Progenitor cell of endocrine pancreas (in vitro differentiated cells): ENCODE data around the gene ANKRD34A. TPM values are rescaled to one million over a fixed set of nuclear protein-coding genes. Genes with fewer than 3 reads are reported as not detected.

ENCODE experiments used
- DNase-seq: peaks from one replicate; pipeline ENCODE4 v3.0.0; 2021; ENCODE audit warnings: low spot score; ENCODE audit not compliant: unreplicated experiment
- H3K27ac Mint-ChIP-seq: 2 replicates; pipeline ENCODE4 v1.8.0; 2021; ENCODE audit warnings: mild to moderate bottlenecking, moderate library complexity, mixed read lengths
- H3K27me3 Mint-ChIP-seq: 2 replicates; pipeline ENCODE4 v1.8.0; 2021; ENCODE audit warnings: mixed read lengths
- H3K36me3 Mint-ChIP-seq: 2 replicates; pipeline ENCODE4 v1.8.0; 2022; ENCODE audit warnings: mixed read lengths; ENCODE audit not compliant: insufficient read depth
- H3K4me1 Mint-ChIP-seq: 2 replicates; pipeline ENCODE4 v1.8.0; 2021; ENCODE audit warnings: low read depth, mixed read lengths
- H3K4me3 Mint-ChIP-seq: 2 replicates; pipeline ENCODE4 v1.8.0; 2021; ENCODE audit warnings: low read depth, mild to moderate bottlenecking, moderate library complexity, mixed read lengths
- H3K9me3 Mint-ChIP-seq: 2 replicates; pipeline ENCODE4 v1.8.0; 2021; ENCODE audit warnings: low read depth, mixed read lengths
- CTCF ChIP-seq: fragments of 200-600 bp; sonication (generic); IDR thresholded peaks from one replicate; pipeline ENCODE4 v1.5.0; 2021; ENCODE audit warnings: antibody characterized with exemption, mild to moderate bottlenecking; ENCODE audit not compliant: unreplicated experiment
- long read RNA-seq: library from polyadenylated mRNA; unstranded; transcript quantifications from one replicate; pipeline ENCODE4 v2.0.0, GENCODE V29; 2020
- total RNA-seq: library from RNA; stranded (reverse); gene quantifications from 2 replicates; pipeline ENCODE4 v1.2.1, GENCODE V29; 2021

Gene ANKRD34A
- total RNA-seq = 0.22 TPM in 1 of 2 replicates, not detected in the other
- long read RNA-seq, partial matches to known transcripts = 0 of 1 reads
- long read RNA-seq, other reads (novel, unspliced or antisense) = 1 of 1 reads

GRCh38 chr1:145964328-145965118 lies at the start of gene ANKRD34A, which contains the start of gene POLR3GL:
Gene ANKRD34A (minus strand): TSS chr1:145964575. CDS start chr1:145961759, 2,816 bp downstream.
Gene POLR3GL (plus strand): TSS chr1:145964690. CDS start chr1:145974866, 10,176 bp downstream.
- no peaks in the 10 kb centered on the region for H3K9me3 Mint-ChIP-seq
- DNase-seq = peak; percentile 73
- TF ChIP-seq CTCF = no peak
- peaks cover 20% of the 10 kb centered on the region for H3K4me1 Mint-ChIP-seq
- H3K27me3 Mint-ChIP-seq = peaks cover 41% of the 10 kb centered on the region
- H3K27ac Mint-ChIP-seq = peak within 1 kb of the TSS; percentile 90
- H3K36me3 Mint-ChIP-seq = peaks cover 5% of the 10 kb centered on the region
- H3K4me3 Mint-ChIP-seq = peak within 1 kb of the TSS; percentile 88

GRCh38 chr1:146013559-146013922 lies 49.2 kb upstream of the ANKRD34A start:
- Mint-ChIP-seq H3K4me1 (peaks cover 6% of the 10 kb centered on the region), H3K36me3 (no peaks in the 10 kb centered on the region), H3K27ac (no peak overlapping the region), H3K4me3 (no peak overlapping the region), H3K9me3 (no peaks in the 10 kb centered on the region), H3K27me3 (peaks cover 35% of the 10 kb centered on the region)
- DNase-seq = no peak
- TF ChIP-seq CTCF = no peak

GRCh38 chr1:146012703-146013558 lies 48.6 kb upstream of the ANKRD34A start:
- Mint-ChIP-seq H3K4me1 (peaks cover 6% of the 10 kb centered on the region), H3K27ac (no peak overlapping the region), H3K4me3 (no peak overlapping the region), H3K27me3 (peaks cover 29% of the 10 kb centered on the region), H3K9me3 (no peaks in the 10 kb centered on the region), H3K36me3 (no peaks in the 10 kb centered on the region)
- no peak for DNase-seq
- TF ChIP-seq CTCF = peak; percentile 63

- no peaks in the 10 kb centered on the region for H3K9me3 Mint-ChIP-seq
These were observed 45.9 kb upstream of the ANKRD34A start for GRCh38 chr1:146010126-146010738.

More at GRCh38 chr1:146010126-146010738, 45.9 kb upstream of the ANKRD34A start:
- peaks cover 6% of the 10 kb centered on the region for H3K4me1 Mint-ChIP-seq
- DNase-seq = no peak
- H3K27me3 Mint-ChIP-seq = peaks cover 10% of the 10 kb centered on the region
- TF ChIP-seq CTCF = no peak
- no peak overlapping the region for H3K27ac Mint-ChIP-seq
- H3K4me3 Mint-ChIP-seq = no peak overlapping the region
- H3K36me3 Mint-ChIP-seq = no peaks in the 10 kb centered on the region
